DOHH2 (cell line): Measurements from ENCODE around the gene PPP2CA.

Experiments used
- CTCF ChIP-seq: fragments of 200-600 bp; sonication (generic); IDR thresholded peaks from one replicate; pipeline ENCODE4 v1.5.1; 2014; ENCODE audit warnings: antibody characterized with exemption, mild to moderate bottlenecking, low read depth, low read length; ENCODE audit not compliant: poor library complexity, severe bottlenecking
- EZH2phosphoT487 ChIP-seq: fragments of 200-600 bp; sonication (generic); IDR thresholded peaks from 2 replicates; pipeline ENCODE4 v1.6.1; 2017; ENCODE audit warnings: borderline replicate concordance, mild to moderate bottlenecking, antibody characterized with exemption, low read length, moderate library complexity, mixed read lengths

GRCh38 chr5:134146651-134147518 is 79.0 kb downstream of the PPP2CA start:
- TF ChIP-seq CTCF: no peak
- no peak for TF ChIP-seq EZH2phosphoT487
